GM18508 (cell line): ENCODE results near the gene IRF3.

Experiments
- ATAC-seq: cut with Tn5 transposase; IDR thresholded peaks from one replicate; pipeline ENCODE4 v1.9.1; 2021; ENCODE audit warnings: moderate number of reproducible peaks; ENCODE audit not compliant: insufficient read depth, unreplicated experiment

The IRF3 gene

GRCh38 chr19:49672131-49672919 is 6.7 kb upstream of the IRF3 start:
- ATAC-seq = no peak

GRCh38 chr19:49669516-49669915 is 3.9 kb upstream of the IRF3 start:
- ATAC-seq = no peak

DNA sequence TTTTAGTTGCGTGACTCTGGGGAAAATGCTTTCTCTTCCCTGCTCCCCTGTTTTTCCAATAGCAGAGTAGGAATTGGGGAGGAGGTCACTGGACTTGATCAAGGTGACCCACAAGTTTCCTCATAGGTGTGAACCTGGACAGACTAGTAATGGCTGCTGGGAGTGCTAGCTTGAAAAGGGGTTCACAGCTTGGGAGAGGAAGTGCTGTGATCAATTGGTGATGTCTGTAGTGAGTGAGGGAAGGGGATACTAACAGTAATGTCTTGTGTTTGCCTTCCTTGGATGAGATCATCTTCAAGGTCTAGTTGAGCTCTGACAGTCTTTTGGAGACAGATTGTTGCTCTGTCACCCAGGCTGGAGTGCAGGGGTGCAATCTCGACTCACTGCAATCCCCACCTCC is 1.8 kb upstream of the IRF3 start:
- ATAC-seq = no peak

GRCh38 chr19:49666120-49666444 is 425 bp upstream of the IRF3 start:
- no peak for ATAC-seq

DNA sequence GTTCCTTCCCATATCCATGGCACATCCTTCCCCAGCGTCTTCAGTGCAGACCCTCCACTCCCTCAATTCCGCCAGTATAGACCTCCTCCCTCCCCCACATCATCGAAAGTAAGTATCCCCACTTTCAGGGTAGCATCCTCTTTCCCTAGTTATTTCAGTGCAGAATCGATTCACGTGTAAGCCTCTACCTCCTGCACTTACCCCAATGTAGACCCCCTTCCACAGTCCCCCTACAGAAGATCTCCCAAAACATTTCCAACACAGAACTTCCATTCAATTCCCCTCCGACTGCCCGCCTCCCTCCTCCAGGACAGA is 664 bp downstream of the IRF3 start:
- ATAC-seq = no peak

DNA sequence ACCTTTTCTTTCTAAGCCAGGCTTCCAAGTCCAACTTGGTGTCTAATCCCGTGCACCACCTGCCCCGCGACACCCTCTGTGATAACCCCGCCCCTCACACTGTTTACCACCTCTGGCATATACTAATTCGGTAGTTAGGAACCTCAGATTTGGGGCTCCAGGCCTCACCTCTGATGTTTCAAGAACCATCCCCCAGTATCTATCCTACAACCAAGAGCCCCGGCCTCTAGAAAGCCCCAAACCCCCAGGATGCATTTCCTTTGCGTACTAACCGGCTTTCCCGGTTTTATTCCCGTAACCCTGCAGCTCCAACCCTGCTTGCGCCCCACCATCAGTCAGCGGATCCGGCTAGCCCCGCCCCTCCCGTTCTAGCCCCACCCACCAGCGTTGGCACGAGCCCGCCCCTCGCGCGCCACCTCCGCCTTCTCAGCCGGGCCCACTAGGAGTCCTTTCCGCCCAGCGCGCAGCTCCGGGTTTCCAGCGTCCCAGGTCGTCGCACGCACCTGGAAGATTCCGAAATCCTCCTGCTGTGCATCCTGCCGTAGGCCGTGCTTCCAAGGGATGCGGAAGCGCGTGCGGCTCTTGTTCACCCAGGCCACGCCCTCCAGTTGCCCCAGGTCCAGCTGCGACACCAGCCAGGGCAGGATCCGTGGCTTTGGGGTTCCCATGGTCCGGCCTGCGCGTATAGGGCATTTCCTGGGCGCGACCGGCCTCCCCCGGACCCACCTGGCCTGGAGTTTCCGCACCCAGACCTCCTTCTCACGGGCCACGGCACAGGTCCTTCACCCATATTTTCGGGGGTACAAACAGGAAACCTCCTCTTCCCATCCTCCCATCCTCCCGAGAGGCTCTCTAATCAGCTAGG is 1.3 kb downstream of the IRF3 start:
- ATAC-seq = no peak

GRCh38 chr19:49663224-49663623 is 2.4 kb downstream of the IRF3 start:
- ATAC-seq = no peak

DNA sequence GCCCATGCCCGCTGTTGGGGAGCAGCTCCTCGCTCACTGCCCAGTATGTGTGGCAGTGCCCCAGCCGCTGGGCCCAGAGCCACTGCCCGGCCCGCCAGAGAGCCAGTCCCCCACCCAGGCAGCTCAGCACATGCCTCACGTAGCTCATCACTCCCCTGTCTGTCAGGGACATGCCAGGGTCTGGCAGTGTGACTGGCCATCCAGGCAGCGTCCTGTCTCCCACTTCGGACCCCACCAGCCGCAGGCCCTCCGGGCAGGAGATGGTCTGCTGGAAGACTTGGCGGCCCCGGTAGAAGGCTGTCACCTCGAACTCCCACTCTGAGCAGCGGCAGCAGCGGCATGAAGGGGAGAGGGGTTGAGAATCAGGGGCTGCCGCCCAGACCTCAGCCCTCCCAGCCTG is 3.6 kb downstream of the IRF3 start:
- ATAC-seq = no peak

- ATAC-seq = no peak
These were observed 5.2 kb downstream of the IRF3 start for GRCh38 chr19:49660338-49660961.

GRCh38 chr19:49658566-49659442 is 6.9 kb downstream of the IRF3 start:
- ATAC-seq = no peak

DNA sequence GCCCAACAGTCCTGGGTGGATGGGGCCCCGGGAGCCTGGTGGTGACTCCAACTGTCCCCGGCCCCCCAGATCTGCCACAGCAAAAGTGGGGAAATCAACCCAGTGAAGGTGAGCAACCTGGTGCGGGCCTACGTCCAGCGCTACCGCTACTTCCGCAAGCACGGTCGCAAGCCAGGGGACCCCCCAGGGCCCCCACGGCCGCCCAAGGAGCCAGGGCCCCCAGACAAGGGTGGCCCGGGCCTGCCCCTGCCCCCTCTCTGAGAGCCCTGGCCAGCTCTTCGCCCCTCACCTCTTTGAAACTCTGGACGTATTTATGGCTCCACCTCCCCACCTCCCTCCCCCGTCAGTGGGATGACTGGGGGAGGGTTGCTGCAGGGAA is 7.5 kb downstream of the IRF3 start:
- ATAC-seq = no peak

GRCh38 chr19:49657493-49658138 is 8.0 kb downstream of the IRF3 start:
- no peak for ATAC-seq

DNA sequence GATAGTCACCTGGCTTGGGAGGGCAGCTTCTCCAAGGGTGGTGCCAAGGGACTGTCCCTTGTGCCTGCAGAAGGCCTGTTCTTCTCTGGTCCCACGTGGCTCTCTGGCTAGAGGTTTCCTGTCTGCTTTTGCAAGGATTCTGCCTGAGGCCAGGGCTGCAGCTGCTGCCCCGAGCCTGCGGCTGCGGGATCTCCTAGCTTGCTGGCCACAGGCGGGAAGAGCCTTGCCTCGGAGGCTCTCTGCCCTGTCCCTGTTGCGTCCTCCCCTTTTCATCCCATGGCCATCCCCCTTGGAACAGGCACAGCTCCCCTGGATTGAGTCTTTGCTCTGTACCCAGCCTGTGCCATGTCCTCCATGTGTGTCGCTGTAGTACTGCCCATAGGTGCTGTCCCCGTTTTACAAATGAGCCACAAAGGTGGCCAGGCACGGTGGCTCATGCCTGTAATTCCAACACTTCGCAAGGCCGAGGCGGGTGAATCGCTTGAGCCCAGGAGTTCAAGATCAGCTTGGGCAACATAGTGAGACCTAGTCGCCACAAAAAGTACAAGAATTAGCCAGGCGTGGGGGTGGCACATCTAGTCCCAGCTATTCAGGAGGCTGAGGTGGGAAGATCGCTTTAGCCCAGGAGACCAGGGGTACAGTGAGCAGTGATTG is 9.1 kb downstream of the IRF3 start:
- no peak for ATAC-seq

- ATAC-seq = no peak
These were observed 9.8 kb downstream of the IRF3 start for GRCh38 chr19:49655570-49656455.

GRCh38 chr19:49654581-49654980 is 11.1 kb downstream of the IRF3 start:
- no peak for ATAC-seq

GRCh38 chr19:49653466-49653806 is 12.2 kb downstream of the IRF3 start:
- no peak for ATAC-seq

- no peak for ATAC-seq
These were observed 12.8 kb downstream of the IRF3 start for GRCh38 chr19:49652551-49653465.
